ENCODE data around the gene HCAR3. TPM values are rescaled to one million over a fixed set of nuclear protein-coding genes. Genes with fewer than 3 reads are reported as not detected.

Gene HCAR3
- total RNA-seq, 1 experiment from 2014 or later, result not detected

GRCh38 chr12:122672515-122672914 lies 44.1 kb downstream of the HCAR3 start:
- CTCF ChIA-PET, result interaction anchor here (0.6 to 1.6 kb wide), 2 partner anchors 12 to 282 kb away, joined by 4 to 7 read pairs; no protein-coding TSS in a partner anchor
- Mint-ChIP-seq H3K27ac (no peak overlapping the region), H3K4me1 (peaks cover 8% of the 10 kb centered on the region), H3K4me3 (no peak overlapping the region), H3K27me3 (ENCODE audit: low read depth) (no peaks in the 10 kb centered on the region), H3K9me3 (peaks cover 10% of the 10 kb centered on the region), H3K36me3 (0 out of 2 replicates have a peak, but pooled peaks cover 2% of the 10 kb centered on the region)
- POLR2A ChIA-PET, result no interaction called here
- peak; percentile 87 for ATAC-seq
- no peak for TF ChIP-seq GTF2I (CRISPR knock-in tag; conservative IDR thresholded peaks at IDR 0.05)
- TF ChIP-seq TEAD4 (CRISPR knock-in tag; IDR thresholded peaks at IDR 0.05), result no peak
- no peak for TF ChIP-seq CREM (CRISPR knock-in tag; IDR thresholded peaks at IDR 0.05)
- TF ChIP-seq MYBL2 (CRISPR knock-in tag; IDR thresholded peaks at IDR 0.05), result no peak
- no peak for TF ChIP-seq ZNF425 (CRISPR knock-in tag; conservative IDR thresholded peaks at IDR 0.05)
- no peak for TF ChIP-seq MXD4 (CRISPR knock-in tag; IDR thresholded peaks at IDR 0.05; ENCODE audit: borderline replicate concordance)
- no peak for TF ChIP-seq NR1H2 (CRISPR knock-in tag; IDR thresholded peaks at IDR 0.05)
- no peak for TF ChIP-seq ATF1 (CRISPR knock-in tag; IDR thresholded peaks at IDR 0.05)
- no peak for TF ChIP-seq ATF2 (CRISPR knock-in tag; IDR thresholded peaks at IDR 0.05; ENCODE audit: borderline replicate concordance, low read depth)
- no peak for DNase-seq (ENCODE audit: low spot score)

GRCh38 chr12:122669397-122670070 lies 47.1 kb downstream of the HCAR3 start:
- no peaks in the 10 kb centered on the region for H3K27me3 Mint-ChIP-seq (ENCODE audit: low read depth)
- ChIA-PET CTCF (interaction anchor here (2.0 kb wide), 1 partner anchor 10 kb away, joined by 12 read pairs; no protein-coding TSS in a partner anchor), POLR2A (interaction anchor here (0.5 to 0.6 kb wide), 2 partner anchors 53 to 257 kb away, joined by 4 to 11 read pairs; no protein-coding TSS in a partner anchor)
- no peaks in the 10 kb centered on the region for H3K36me3 Mint-ChIP-seq
- ATAC-seq (no peak), DNase-seq (ENCODE audit: low spot score) (no peak)
- H3K27ac Mint-ChIP-seq, result no peak overlapping the region
- H3K9me3 Mint-ChIP-seq, result no peaks in the 10 kb centered on the region
- TF ChIP-seq ATF6 (CRISPR knock-in tag; IDR thresholded peaks at IDR 0.05), result no peak
- no peak for TF ChIP-seq HMGXB4 (CRISPR knock-in tag; IDR thresholded peaks at IDR 0.05)
- no peak for TF ChIP-seq JAZF1 (CRISPR knock-in tag; IDR thresholded peaks at IDR 0.05)
- TF ChIP-seq ZNF263 (CRISPR knock-in tag; IDR thresholded peaks at IDR 0.05; ENCODE audit: low read depth), result no peak
- TF ChIP-seq TEAD4 (CRISPR knock-in tag; IDR thresholded peaks at IDR 0.05), result no peak
- TF ChIP-seq ZBTB43 (CRISPR knock-in tag; IDR thresholded peaks at IDR 0.05), result no peak
- TF ChIP-seq TCF7 (CRISPR knock-in tag; IDR thresholded peaks at IDR 0.05; ENCODE audit: low read depth), result no peak
- no peak overlapping the region for H3K4me3 Mint-ChIP-seq
- H3K4me1 Mint-ChIP-seq, result peaks cover 8% of the 10 kb centered on the region

Data from WTC11 (cell line).